Fibroblast of skin of left biceps (primary cell): ENCODE results near the gene HYPK.
"Not testable (repeated sequence)": the region's sequence is repeated elsewhere in the genome, so short reads cannot be mapped to it uniquely, and the experiment has no call there.

ENCODE experiments used
- DNase-seq, 2 experiments: peaks; one replicate each; pipeline ENCODE4 v3.0.0-alpha.2; 2013; ENCODE audit warnings: low read depth in 2 of 2

Gene HYPK

DNA sequence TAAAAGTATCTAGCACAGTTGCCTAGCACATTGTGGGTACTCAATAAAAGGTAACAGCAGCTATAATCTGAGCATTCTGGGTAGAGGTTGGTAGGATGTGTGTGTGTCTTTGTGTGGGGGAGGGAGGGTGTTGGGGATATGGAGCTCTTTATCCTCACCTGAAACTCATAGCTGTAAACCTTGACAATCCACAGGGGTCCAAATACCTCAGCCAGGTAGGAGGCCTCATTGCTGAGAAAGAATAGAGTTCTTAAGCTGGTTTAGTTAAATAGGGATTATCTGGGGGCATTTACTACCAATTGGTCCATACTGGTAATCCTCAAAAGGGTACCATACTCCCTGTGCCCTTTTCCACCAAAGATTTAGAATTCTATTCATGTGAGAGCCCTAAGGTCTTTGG is 4.4 kb upstream of the HYPK start:
- DNase-seq: no peak

DNA sequence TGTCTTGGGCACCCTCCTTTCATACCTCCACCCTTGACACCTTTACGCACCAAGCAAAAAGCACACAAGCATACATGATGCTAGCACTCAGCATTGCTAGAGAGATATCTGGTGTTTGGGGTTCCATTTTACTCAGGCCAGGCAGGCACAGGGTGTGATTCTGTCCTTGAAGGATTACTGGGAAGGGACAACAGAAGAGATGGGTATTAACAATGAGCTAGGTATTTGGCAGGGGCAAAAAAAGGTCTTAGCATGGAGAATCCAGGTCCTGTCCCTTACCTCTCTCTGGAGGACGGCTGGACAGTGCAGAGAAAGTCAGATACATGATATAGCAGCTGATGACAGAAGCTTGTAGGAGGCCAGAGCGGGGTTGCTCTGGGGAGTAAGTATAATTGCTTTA is 3.8 kb upstream of the HYPK start:
- DNase-seq: no peak

DNA sequence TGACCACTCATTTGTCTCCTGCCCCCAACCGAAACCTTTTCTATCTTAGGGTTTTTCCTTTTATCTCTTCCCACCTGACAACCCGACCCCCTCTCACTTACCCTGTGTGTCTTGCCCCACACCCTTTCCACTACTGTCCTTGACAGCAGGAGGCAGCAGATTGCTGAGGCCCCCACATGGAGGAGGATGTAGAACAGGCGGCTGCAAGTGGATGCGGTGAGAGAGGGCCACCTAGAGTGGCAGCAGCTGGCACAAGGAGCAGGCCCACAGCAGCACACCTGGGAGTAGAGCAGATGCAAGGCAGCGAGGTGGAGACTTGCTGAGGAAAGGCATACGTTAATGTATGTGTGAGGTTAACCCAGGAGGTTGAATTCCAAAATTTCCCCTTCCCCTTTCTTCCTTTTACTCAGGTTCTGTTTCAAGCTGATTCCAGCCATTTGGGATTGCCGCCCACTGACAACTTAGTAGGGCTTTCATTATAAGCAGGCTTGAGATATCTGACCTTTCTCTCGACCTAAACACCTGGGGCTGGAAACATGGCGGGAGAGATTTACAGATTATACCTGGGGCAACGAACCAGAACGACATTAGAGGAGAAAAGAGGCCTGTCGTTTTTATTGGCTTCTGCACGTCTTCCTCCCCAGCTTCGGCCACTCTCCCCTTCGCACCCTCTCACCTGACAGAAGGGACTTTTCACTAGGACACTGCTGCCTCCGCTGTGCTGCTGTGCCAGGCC is 1.0 kb upstream of the HYPK start:
- DNase-seq: no peak

DNA sequence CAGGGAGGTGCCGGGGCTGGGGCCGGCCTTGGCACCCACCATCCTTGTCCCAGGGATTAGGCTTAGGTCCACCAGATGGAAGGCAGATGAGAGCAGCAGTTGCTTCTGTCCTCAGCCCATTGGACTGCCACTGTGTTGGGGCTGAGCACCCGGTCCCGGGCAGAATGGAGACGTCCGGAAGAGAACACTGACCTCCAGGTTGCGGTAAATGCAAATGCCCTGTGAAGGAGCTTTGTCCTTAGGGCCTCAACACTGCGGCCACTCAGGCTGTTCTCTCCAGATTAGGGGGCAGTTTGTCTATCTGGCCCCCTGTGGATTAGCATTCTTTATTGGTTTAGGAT is 484 bp upstream of the HYPK start, which contains the start of gene SERINC4:
Gene SERINC4, minus strand, starts transcription at position 276 of the 341 bp plus-strand sequence. Its CDS starts 234 bp downstream, at position 42.
- DNase-seq: no peak

DNA sequence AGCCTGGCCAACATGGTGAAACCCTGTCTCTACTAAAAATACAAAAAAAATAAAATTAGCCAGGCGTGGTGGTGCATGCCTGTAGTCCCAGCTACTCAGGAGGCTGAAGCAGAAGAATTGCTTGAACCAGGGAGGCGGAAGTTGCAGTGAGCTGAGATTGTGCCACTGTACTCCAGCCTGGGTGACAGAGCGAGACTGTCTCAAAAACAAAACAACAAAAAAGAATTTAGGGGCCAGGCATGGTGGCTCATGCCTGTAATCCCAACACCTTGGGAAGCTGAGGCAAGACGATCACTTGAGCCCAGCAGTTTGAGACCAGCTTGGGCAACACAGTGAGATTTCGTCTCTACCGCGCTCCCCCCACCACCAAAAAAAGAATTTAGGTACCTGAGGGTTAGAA is 2.3 kb downstream of the HYPK start:
- DNase-seq: not testable (repeated sequence)

DNA sequence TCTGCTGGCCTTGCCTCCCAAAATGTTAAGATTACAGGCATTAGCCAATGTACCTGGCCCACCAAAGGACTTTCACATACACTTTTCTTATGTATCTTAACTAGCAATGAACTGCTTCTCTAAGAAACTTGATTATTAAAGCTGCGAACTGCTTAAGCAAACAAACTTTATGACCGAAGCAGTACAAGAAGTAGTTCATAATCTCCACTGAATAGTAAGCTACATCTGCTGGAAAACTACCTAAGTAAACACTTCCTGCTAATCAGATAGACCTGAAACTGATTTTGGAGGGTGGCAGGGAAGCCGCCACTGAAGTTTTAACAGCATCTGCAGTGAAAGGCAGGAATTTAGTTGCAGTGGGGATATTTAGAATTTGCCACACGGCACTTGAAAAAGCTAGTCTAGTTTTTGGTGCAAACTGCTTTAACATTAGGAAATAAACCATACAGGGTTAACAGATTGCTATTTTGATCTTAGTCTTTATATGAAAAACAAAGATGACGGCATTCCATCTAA is 8.1 kb downstream of the HYPK start:
- DNase-seq: no peak

DNA sequence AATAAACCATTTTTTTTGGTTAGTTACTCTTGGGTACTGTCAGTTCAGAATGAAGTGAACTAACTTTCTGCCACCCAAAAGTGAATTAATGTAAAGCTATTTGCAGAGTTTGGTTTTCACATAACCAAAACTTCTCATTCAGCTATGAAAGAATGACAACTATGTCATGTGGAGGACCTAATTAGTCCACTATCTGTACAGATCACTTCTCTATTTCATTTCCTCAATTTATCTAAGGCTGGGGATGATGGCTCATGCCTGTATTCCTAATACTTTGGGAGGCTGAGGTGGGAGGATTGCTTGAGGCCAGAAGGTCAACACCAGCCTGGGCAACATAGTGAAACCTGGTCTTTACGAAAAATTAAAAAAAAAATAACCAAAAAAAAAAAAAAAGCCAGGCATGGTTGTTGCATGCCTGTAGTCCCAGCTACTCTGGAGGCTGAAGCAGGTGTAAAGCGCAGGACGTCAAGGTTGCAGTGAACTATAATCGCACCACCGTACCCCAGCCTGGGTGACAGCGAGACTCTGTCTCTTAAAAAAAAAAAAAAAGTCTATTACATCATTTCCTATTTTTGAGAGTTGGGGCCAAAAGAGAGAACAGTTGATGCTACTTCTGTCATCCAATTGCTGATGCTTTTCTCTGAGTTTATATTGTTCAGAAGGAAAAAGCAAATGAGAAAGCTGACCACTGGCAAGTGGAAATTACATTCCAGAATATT is 8.7 kb downstream of the HYPK start:
- no peak for DNase-seq

DNA sequence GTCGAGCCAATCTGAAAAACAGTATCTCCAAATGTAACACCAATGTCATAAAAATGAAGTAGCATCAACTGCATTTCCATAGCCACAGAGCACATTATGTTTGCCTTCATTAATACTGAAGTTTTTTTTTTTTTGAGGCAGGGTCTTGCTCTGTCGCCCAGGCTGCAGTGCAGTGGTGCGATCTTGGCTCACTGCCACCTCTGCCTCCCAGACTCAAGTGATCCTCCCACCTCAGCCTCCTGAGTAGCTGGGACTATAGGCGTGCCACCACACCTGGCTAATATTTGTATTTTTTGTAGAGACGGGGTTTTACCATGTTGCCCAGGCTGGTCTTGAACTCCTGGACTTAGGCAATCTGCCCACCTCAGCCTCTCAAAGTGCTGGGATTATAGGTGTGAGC is 14.7 kb downstream of the HYPK start:
- not testable (repeated sequence) for DNase-seq

DNA sequence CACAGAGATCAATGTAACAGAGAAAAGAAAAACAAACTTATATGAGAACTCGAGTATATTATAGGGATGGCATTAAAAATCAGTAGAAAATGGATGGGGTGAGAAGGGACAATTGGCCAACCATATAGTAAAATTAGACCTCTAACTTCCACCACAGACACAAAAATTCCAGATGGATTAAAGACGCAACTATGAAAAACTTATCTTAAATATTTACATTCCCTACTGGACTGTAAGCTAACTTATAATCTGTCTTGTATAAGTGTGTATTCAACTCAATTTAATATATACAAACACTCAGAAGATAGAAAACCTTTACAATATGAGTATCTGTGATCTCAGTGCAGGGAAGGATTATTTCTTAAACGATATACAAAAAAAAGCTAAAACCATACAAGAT is 21.1 kb downstream of the HYPK start:
- no peak for DNase-seq

DNA sequence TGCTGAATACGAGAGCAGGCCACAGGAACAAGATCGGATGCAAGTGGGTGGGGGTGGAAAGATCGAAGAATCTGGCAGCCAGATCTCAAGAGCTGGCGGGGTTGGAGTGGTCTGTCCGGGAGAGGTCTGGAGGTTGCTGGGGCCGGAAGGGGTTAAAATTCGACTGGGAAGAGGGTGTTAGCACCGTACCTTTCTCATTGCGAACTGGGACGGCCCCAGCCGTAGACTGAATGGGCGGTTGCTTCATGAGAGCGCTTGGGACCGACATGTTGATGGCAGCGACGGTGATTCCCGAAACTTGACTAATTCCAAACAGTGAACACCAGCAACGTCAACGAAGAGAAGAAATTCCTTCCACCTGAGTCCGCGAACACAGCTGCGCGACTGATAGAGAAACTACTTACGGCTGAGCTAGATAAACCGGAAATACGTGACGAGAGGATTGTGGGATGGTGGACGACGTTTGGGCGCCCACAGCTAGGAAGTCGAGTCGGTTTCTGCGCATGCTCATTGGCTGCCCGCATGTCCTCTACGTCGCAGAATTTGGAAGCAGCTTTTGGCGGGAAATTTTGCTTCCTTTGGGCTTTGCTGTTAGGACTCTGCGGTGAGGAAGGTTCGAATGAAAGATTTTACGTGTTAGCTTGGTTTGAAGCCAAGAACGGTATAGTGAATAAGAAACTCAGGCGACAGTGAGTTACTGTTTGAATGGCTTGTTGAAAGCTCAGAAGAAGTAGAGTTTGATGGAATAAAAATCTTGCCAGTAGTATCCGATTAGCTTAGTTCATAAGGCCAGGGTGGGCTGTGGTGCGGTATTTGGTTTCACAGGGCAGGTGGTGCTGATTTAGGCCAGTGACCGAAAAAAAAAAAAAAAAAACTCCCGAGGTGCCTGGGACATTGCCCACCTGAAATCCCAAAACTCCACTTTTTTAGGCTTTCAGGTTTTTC is 24.2 kb downstream of the HYPK start, which contains the start of gene MFAP1:
Gene MFAP1, minus strand, starts transcription at position 389 of the 945 bp plus-strand sequence. Its CDS starts 121 bp downstream, at position 268.
- DNase-seq: peak; percentile 92

DNA sequence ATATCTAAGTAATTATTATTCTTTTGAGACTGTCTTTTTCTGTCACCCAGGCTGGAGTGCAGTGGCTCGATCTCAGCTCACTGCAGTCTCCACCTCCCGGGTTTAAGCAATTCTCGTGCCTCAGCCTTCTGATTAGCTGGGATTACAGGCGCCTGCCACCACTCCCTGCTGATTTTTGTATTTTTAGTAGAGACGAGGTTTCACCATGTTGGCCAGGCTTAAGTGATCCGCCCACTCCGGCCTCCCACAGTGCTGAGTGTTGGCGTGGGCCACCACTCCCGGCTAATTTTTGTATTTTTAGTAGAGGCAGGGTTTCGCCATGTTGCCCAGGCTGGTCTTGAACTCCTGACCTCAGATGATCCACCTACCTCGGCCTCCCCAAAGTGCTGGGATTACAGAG is 24.9 kb downstream of the HYPK start:
- not testable (repeated sequence) for DNase-seq

DNA sequence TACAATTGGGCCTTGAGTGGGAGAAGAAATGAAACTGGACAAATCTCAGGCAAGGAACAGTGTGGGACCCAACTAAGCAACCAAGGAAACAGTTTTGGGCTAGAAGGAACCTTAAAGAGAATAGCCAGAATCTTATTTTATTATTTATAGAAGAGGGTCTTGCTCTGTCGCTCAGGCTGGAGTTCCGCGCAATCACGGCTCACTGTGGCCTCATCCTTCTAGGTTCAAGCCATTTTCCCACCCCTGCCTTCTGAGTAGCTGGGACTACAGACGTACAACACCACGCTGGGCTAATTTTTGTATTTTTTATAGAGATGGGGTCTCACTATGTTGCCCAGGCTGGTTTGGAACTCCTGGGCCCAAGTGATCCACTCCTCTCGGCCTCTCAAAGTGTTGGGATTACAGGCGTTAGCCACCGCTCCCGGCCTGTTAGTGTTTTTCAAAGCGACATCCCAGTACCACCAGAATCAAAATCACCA is 25.7 kb downstream of the HYPK start:
- DNase-seq: no peak

DNA sequence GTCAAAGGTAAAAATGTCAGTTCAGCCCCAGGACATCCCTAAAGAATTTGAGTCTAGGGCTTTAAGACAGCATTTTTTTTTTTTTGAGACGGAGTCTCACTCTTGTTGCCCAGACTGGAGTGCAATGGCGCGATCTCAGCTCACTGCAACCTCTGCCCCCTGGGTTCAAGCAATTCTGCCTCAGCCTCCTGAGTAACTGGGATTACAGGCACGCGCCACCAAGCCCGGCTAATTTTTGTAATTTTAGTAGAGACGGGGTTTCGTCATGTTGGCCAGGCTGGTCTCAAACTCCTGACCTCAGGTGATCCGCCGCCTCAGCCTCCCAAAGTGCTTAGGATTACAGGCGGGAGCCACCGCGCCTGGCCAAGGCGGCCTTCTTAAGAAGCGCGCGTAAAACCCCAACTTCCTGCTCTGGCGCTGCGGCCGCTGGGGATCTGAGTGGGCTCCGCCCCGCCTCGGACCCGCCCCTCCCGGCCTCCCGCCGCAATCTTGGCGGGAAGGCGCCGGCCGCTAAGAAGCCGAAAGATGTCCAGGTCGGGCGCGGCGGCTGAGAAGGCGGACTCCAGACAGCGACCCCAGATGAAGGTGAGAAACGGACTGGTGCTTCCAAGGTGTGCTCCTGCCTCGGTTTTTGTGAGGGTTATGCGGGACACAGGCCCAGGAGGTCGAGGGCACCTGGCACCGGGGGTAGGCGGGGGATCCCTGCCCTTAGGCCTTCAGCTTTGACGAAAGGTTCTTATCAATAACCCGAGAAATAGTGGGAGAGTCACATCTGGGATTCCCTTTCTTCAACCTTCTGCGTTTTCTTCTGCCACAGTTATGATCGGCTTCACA is 26.3 kb downstream of the HYPK start, which contains the start of gene WDR76:
Gene WDR76, plus strand, starts transcription at position 495 of the 834 bp plus-strand sequence. Its CDS starts 31 bp downstream, at position 526.
- peak; percentile 37 to 40 for DNase-seq

DNA sequence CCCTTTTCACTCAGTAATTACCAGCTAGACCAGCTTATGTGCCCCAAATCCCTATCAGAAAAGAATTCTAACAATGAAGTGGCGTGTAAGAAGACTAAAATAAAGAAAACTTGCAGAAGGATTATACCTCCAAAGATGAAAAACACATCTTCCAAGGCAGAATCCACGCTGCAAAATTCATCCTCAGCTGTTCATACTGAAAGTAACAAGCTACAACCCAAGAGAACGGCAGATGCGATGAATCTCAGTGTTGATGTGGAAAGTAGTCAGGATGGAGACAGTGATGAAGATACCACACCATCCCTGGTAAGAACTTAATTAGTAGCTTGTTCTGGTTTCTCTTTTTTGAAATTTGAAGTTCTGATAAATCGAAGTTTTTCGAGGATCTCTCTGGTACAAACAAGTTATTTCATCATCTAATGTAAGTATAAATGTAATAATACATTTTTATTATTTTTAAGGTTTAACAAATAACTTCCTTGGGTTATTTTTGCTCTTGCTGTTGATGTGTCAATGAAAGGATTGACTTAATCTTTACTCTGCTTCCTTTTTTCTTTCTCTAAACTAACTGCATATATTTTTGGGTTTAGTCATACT is 27.8 kb downstream of the HYPK start:
- no peak for DNase-seq

DNA sequence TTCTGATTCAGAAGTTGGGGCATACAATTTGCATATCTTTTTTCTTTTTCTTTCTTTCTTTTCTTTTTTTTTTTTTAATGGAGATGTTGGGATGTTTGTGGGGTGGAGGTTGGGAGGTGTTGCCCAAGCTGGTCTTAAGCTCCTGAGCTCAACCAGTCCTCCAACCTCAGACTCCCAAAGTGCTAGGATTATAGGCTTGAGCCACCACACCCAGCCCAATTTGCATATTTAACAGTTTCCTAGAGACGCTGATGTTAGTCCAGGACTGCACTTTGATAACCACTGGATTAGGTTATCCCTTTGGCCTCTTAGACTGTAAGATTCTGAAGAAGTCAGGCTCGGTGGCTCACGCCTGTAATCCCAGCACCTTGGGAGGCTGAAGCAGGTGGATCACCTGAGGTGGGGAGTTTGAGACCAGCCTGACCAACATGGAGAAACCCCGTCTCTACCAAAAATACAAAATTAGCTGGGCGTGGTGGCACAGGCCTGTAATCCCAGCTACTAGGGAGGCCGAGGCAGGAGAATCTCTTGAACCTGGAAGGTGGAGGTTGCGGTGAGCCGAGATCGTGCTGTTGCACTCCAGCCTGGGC is 29.6 kb downstream of the HYPK start:
- DNase-seq: not testable (repeated sequence)

DNA sequence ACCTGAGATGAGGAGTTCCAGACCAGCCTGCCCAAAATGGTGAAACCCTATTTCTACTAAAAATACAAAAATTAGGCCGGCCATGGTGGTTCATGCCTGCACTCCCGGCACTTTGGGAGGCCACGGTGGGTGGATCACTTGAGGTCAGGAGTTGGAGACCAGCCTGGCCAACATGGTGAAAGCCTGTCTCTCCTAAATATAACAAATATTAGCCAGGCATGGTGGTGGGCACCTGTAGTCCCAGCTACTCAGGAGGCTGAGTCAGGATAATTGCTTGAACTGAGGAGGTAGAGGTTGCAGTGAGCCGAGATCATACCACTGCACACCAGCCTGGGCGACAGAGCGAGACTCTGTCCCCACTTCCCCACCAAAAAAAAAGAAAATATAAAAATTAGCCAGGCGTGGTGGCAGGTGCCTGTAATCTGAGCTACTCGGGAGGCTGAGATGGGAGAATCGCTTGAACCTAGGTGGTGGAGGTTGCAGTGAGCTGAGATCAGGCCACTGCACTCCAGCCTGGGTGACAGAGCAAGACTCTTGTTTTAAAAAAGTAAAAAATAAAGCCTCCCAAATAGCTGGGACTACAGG is 30.4 kb downstream of the HYPK start:
- not testable (repeated sequence) for DNase-seq

DNA sequence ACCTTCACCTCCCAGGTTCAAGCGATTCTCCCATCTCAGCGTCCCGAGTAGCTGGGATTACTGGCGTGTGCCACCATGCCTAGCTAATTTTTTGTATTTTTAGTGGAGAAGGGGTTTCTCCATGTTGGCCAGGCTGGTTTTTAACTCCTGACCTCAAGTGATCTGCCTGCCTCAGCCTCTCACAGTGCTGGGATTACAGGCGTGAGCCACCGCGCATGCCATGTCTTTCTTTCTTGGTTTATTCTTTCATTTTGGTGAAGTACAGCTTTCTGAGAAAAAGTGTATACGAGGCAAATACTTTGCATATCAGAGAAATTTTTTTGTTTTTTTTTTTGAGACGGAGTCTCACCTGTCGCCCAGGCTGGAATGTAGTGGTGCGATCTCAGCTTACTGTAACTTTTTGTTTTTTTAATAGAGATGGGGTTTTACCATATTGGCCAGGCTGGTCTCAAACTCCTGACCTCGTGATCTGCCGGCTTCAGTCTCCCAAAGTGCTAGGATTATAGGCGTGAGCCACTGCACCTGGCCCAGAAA is 31.2 kb downstream of the HYPK start:
- DNase-seq: not testable (repeated sequence)

DNA sequence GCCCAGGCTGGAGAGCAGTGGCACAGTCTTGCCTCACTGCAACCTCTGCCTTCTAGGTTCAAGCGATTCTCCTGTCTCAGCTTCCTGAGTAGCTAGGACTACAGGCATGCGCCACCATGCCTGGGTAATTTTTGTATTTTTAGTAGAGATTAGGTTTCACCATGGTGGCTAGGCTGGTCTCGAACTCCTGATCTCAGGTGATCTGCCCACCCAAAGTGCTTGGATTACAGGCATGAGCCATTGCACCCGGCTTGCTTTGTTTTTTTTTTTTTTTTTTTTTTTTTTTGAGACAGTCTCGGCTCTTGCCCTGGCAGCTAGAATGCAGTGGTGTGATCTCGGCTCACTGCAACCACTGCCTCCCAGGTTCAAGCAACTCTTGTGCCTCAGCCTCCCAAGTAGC is 32.1 kb downstream of the HYPK start:
- DNase-seq: not testable (repeated sequence)

DNA sequence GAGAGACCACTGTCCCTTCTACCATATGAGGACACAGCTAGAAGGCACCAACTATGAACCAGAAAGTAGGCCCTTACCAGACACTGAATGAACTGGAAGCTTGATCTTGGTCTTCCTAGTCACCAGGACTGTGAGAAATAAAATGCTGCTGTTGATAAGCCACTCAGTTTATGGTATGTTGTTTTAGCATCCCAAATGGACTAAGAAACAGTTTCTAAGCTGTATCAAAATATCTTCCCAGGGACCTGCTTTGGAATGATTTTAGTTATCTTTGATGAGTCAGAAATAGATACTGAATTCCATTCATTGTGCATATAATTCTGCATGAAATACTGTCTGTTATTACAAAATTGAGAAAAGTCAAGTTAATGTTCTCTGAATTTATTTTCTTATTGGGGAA is 45.0 kb downstream of the HYPK start:
- DNase-seq: no peak
